Activated T-helper 1 cell treated with Interleukin-2 at 50 U/mL for 16 hours (primary cell): Measurements from ENCODE around the gene NAPB.
A peak's percentile ranks its signal among the peaks of the same experiment; 100 is the strongest.
"Not testable (repeated sequence)": the region's sequence is repeated elsewhere in the genome, so short reads cannot be mapped to it uniquely, and the experiment has no call there.

ENCODE experiments used
- DNase-seq: peaks from one replicate; pipeline ENCODE4 v3.0.0-alpha.2; 2020; ENCODE audit warnings: low read depth

NAPB gene

DNA sequence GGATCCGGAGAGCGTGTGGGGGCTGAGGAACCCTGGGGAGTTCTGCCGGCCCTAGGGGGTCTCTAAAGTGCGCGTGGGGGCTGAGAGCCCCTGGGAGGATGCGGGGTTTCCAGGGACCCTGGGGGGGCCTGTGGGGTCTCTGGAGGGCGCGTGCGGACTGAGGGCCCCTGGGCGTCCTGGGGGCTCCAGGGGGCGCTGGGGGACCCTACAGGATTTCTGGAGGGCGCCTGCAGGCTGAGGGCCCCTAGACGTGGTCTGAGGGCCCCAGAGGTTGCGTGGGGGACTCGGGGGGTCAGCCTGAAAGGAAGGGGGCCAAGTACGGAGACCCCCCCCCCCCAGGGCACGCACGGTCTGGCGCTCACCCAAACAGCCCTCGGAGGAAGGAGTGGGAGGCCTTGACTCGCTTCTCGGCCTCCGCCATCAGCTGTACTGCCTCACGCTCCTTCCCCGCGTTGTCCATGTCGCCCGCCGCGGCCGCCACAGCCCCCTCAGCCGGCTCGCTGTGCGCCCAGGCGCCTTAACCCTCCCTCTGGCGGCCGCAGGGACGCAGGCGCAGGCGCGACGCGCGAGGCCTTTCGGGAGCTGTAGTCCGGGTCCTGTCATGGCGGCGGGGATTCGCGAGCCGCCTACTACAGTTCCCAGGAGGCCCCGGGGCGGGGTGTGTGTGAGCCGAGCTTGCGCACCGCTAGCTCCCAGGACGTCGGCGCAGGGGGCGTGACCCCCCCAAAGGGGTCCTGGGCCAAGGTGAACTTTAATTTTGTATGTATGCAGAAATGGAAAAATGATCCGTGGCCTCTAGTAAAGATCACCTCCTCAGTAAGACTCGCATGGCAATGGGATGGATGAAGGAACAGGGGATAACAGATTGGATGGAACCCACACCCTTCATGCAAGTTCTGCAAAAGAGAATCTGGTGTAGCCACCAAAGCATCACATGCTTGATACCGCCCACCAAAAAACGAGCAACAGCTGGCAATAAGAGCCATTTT is at the start of gene NAPB:
Gene NAPB, minus strand, starts transcription at position 546 of the 989 bp plus-strand sequence. Its CDS starts 86 bp downstream, at position 460.
- peak; percentile 88 for DNase-seq

DNA sequence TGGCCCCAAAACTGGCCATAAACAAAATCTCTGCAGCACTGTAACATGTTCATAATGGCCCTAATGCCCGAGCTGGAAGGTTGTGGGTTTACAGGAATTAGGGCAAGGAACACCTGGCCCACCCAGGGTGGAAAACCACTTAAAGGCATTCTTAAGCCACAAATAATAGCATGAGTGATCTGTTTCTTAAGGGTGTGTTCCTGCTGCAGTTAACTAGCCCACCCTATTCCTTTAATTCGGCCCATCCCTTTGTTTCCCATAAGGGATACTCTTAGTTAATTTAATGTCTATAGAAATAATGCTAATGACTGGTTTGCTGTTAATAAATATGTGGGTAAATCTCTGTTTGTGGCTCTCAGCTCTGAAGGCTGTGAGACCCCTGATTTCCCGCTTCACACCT is 45.7 kb upstream of the NAPB start:
- not testable (repeated sequence) for DNase-seq

DNA sequence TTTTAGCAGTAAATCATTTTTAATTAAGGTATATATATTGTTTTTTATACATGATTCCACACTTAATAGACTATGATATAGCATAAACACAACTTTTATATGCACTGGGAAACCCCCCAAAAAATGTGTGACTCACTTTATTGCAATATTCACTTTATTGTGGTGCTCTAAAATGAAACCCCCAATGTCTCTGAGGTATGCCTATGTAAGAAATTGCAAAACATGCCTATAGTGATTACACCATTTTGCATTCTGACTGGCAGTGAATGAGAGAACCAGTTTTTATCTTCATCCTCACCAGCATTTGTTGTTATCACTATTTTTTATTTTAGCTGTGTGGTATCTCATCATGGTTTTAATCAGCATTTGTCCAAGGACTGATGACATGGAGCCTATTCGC is 39.9 kb upstream of the NAPB start:
- DNase-seq = no peak

DNA sequence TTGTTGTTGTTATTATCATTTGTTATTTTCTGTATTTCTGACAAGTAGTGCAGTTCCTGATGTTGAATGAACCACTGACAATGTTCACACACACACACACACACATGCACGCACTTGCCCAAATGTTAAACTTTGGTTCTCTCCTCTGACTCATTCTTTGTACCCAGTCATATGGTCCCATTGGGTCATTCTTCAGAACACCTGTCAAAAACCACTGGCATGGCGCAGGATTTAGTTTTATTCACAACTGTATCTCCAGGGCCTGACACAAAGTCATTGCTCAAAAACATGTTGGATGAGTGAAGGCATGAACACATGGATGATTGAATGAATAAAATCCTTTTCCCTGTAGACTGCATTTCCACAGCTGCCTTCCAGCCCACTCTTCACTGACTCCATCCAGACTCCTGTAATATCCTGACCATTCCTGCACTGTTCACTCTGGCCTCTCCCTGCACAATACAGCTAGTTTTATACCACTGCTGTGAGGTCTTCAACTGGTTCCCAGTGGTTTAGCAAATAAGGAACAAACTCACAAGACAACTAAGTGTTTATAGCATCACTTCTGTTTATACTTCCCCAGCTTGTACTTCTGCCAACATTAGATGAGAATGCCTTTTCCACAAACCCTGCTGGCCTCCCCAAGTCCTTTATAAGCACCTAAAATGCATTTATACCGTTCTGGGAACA is 38.3 kb upstream of the NAPB start:
- no peak for DNase-seq

DNA sequence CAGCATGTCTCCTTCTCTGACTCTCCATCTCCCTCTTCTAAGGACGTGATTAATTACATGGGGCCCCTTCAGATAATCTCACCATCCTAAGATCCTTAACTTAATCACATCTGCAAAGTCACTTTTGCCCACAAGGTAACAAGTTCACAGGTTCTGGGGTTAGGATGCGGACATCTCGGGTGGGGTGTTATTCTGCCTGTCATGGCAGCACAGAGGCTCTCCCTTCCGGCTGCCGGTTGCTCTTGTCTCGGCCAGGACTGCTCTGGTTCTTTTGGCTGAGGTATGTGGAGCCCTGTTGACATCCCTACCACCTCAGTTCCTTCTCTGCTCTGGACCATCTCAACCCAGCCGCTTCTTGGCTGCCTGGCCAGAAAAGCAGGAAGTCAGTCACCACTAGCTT is 35.6 kb upstream of the NAPB start:
- no peak for DNase-seq

DNA sequence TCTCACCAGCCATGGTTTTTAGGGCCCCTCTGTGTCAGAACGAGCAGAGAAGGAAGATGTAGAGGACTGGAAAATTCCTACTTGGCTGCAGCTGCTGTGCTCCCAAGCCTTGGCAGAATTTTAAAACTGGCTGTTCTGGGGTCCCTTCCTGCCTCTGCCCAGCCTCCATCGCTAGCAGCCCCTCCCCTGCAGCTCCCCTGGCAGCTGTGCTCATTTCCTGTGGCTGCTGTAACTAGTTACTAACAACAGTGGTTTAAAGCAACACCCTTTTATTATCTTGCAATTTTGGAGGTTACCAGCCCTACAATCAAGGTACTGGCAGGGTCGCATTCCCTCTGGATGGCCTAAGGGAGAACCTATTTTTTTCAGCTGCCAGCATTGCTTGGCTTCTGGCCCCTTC is 35.1 kb upstream of the NAPB start:
- DNase-seq = no peak

DNA sequence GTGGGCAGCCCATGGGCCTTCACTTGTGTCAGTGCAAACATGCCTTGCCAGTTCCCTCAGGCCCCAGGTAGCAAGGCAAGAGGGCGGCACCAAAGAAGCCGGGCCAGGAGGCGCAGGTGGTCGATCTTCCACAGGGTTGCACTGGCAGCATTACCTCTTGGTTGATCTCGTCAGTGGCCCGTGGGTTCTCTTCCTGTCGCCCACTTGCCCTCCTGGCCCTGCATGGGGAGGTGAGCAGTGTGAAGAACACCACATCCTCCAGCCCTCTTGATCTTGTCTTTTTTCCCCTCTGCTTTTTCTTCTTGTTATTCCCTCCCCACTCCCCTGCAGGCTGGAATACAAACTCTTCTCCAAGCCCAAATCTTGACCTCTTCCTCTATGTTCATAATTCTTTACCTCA is 34.4 kb upstream of the NAPB start:
- DNase-seq = no peak

DNA sequence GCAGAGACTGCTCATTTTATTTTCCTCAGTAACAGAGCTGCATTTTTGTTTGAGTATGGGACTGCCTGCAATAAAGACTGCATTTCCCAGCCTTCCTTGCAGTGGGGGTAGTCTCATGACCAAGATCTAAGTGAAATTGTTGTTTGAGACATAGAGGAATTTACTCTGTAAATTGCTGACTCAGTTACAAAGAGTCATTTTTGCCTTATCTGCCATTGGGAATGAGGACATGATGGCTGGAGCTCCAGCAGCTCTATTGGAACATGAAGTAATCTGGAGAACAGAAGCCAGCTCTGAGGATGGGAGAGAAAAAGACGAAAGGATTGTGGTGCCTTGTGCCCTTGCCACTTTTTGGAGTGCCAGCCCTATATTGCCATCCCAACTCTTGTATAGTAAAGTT is 33.5 kb upstream of the NAPB start:
- DNase-seq = no peak

DNA sequence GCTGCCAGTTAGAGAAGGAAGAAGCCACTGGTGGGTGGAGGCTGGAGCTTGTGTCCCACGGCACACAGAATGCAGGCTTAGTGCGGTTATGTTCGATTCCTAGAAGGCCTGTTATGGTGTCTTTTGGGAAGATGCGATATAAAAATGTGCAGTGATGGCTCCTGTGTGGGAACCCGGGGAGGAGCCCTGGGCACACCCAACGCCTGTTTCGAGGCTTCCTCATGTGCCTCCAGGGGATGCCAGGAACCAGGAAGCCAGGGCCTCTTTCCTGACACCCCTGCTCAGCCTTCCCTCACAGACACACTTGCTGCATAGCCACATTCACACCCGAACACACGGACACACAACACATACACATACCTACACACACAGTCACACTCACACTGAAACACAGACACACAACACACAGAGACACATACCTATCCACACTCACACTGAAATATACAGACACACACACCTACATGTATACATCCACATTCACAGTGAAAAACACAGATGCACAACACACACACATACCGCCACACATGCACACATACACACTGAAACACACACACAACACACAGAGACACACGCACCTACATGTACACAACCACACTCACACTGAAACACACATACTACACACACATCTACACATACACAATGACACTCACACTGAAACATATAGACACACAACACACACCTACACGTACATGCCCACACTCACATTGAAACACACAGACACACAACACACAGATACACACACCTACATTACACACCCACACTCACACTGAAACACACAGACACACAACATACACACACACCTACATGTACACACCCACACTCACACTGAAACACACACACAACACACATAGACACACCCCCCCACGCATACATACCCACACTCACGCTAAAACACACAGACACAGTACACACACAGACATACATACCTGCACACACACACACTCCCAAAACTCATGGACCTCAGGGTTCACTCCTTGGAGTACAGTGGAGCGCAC is 32.6 kb upstream of the NAPB start:
- no peak for DNase-seq

DNA sequence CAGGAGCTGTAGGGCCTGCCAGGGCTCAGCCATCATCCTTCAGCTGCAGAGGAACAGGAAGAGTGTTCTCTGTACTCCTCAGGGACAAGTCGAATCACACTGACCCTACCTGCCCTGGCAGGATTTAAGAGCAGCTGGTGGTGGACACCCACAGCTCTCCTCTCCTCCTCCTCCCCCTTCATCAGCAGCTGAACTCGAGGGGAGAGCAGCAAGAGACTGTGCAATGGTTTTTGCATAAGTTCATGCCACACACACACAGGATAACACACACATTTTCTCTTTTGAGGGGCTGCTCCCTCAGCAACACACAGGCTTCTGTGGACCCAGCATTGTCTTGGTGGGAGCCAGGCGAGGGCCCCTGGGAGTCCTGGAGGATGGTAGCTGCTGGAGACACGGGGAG is 31.5 kb upstream of the NAPB start, which contains the start of gene CST11:
Gene CST11, minus strand, starts transcription at position 101 of the 400 bp plus-strand sequence. Its CDS starts 65 bp downstream, at position 36.
- no peak for DNase-seq

DNA sequence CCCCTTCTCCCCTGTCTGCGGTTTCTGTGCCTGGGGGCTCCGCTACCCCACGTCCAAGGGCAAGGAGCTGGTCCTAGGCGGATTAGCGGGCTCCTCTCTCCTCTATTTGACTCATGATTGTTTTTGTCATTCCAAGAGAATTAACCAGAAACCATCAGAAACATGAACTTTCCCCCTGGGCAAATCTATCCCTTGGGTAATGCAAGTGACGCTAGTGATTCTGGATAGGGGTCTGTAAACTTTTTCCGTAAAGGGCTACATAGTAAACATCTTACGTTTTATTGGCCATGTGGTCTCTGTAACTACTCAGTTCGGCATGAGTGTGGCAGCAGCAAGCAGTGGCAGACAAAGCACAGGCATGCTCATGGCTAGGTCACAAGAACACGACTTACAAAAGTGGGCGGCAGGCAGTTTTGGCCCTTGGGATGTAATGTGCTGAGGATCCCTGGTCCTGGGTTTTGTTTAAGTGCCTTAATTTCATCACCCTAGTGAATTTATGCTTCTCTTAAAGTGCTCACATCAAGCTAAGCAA is 30.7 kb upstream of the NAPB start:
- DNase-seq = no peak

DNA sequence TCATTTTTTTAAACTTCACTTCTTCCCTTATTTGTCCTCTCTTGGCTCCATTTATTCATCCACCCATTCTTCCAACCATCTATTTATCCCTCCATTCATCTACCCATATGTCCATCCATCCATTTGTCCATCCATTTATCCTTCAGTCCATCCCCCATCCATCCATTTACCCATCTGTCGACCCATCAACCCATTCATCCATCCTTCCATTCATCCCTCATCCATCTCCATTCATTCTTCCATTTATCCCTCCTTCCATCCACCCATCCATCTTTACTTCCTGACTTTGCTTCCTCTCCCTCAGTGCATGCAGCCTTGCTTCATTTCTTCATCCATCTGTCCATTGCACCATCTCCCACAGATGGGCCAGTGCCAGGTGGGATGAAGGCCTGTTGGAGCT is 29.6 kb upstream of the NAPB start:
- no peak for DNase-seq

DNA sequence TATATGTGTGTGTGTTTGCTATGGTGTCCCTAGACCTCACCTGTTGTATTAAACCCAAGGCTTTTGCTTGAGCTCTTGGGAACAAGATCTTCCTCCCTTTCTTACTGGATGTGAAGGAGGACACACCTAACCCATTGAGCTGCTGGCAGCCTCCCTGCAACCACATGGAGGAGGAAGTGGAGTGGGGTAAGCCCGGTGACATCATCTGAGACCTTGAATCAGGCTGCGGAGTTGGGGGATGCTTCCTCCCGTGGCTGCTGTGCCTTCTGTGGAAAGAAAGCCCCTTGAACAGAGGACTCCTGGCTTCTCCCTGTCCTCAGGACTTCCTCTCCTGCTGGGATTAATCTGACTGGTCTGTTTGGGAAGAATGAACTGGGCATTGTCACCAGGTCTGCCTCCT is 28.1 kb upstream of the NAPB start:
- no peak for DNase-seq

DNA sequence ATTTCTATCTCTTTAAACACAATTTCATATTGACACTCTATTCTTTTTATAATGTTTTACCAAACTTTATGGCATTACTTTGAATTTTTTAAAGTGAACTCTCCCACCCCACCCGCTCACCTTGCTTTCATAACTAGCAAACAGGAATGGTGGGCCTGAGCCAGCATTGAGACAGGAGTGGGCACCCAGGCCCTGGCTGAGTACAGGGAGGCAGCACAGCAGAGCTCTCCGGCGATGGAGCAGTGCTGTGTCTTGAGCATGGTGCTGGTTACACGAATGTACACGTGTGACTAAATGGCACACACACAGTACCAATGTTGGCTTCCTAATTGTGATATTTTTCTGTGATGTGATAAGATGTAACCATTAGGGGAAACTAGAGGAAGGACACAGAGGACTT is 26.9 kb upstream of the NAPB start:
- DNase-seq = no peak

DNA sequence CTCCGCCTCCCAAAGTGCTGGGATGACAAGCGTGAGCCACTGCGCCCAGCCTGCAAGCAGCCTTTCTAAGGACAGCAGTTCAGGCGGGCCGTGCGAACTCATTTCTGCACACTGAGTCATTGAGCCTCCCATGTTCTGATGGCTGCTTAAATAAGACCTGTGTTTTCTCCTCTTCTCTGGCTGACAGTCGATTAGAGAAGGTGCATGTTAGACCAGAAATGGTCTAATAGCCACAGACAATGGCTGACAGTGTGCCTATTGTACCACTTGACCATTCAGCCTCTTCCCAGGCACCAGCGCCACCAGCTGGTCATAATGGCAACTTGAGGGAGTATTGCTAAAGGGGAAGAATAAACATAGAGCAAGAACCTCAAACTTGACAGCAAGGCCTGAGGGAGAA is 25.2 kb upstream of the NAPB start:
- no peak for DNase-seq

DNA sequence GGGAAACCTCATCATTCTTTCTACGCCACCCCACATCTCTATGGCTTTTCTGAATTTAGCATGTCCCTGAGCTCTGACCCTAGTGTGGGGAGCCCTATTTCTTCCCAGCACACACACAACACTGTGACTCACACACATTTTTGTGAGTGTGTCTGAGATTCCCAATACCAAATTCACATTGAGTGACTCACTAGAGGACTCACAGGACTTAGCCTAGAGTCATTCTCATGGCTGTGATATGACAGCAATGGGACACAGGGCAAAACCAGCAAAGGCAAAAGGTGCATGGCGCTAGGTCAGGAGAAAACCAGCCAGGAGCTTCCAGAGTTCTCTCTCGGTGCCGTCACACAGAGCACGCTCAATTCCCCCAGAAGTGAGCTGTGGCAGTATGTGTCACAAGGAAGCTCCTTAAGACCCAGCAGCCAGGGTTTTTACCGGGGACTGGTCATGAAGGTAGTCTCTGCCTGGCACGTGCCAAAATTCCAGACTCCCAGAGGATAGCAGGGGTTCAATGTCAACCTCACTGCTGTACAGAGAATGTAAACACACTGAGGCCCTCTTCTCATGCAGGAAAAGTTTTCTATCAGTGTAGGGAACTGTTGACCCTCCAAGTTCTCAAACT is 24.4 kb upstream of the NAPB start:
- DNase-seq = no peak

DNA sequence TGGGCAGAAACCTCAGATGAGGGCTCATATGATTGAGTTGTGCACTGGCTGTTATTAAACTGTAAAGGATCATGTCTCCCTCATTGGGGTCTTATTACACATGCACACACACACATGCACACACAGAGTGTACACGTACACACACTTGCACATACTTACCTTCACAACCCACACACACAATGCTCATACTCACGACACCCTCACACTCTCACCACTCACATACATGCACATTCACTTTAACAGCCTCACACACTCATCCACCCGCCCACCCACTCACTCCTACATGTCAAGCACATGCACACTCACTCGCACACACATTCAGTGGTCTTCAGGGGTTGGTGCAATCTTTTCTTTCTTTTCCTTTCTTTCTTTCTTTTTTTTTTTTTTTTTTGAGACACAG is 23.6 kb upstream of the NAPB start:
- no peak for DNase-seq

DNA sequence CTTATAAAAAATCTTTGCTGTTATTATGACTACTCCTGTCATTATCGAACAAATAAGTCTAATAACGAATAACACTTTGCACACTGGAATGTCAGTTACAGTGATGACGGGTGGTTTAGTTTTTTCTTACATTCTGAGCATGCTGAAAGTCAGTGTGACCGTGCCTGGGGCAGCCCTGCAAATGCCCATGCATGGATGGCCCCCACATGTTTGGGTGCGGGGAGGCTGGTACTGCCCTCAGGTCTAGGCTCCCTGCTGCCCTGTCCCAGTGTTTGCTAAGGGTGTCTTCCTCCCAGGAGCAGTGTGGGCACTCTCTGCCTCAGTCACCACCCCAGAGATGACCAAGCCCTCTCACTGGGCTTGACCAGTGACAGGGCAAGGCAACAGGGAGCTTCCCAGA is 21.1 kb upstream of the NAPB start:
- no peak for DNase-seq

DNA sequence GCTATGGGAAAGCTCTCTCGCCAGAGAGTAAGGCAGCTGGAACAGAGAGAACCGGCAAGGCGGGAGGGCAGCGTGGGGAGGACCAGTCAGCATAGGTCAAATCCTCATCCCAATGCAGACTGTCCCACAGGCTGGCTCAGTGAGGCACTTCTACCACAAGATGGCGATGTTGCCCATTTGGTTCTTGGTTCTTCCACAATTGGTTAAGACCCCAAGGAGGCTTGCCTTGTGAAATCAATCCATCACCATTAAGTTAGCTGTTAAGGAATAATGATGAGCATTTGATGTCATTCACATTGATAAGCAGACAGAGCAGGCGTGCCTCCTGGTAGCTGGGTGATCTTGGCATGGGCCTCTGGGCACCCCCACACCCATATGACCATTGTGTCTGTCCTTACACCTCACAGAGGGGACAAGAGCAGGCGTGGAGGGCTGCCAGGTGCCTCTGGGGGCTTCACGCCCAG is 20.6 kb upstream of the NAPB start:
- peak; percentile 9 for DNase-seq

DNA sequence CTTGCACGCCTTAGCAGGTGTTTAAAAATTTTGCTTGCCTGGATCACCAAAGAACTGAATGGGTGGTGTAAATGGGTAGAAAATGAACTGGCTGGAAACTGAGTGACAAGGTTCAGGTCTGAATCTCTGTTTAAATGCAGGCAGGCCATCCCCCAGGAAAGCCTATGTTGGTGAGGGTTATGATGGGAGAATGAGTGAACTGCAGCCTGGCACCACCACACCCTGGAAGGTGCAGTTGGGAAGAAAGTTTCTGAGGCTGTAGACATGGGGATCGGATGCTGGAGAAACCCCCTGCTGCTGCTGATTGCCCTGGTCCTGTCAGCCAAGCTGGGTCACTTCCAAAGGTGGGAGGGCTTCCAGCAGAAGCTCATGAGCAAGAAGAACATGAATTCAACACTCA is 18.7 kb upstream of the NAPB start:
- DNase-seq = no peak

DNA sequence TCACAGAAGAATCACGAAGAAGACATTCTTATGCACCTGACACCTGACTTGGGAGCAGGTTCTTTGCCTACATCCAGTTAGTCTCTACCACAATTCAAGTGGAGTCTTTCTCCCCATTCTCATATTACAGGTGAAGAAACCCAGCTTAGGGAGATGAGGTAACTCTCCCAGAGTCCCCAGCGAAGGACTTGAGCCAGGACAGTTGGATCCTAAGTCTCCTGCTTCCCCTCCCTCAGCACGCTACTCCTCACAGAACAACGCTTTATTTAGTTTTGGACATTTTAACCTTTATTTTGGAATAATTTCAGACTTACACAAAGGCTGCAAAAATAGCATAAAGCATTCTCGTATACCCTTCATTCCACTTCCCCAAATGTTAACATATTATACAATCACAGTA is 17.4 kb upstream of the NAPB start:
- no peak for DNase-seq
